K562 treated with DMSO at 1 percent for 4 hours (cell line): ENCODE data around the gene ARMH4. TPM values are rescaled to one million over a fixed set of nuclear protein-coding genes. Genes with fewer than 3 reads are reported as not detected.

Experiments
- total RNA-seq: library from RNA; unstranded; fragments of 300-600 nt; gene quantifications from 2 replicates; pipeline ENCODE4 v1.2.3, GENCODE V29; 2022; ENCODE audit not compliant: insufficient read depth

Gene ARMH4, protein sequence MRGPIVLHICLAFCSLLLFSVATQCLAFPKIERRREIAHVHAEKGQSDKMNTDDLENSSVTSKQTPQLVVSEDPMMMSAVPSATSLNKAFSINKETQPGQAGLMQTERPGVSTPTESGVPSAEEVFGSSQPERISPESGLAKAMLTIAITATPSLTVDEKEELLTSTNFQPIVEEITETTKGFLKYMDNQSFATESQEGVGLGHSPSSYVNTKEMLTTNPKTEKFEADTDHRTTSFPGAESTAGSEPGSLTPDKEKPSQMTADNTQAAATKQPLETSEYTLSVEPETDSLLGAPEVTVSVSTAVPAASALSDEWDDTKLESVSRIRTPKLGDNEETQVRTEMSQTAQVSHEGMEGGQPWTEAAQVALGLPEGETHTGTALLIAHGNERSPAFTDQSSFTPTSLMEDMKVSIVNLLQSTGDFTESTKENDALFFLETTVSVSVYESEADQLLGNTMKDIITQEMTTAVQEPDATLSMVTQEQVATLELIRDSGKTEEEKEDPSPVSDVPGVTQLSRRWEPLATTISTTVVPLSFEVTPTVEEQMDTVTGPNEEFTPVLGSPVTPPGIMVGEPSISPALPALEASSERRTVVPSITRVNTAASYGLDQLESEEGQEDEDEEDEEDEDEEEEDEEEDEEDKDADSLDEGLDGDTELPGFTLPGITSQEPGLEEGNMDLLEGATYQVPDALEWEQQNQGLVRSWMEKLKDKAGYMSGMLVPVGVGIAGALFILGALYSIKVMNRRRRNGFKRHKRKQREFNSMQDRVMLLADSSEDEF
- total RNA-seq: 0.08 TPM in 1 of 2 replicates, not detected in the other

GRCh38 chr14:58152014-58152857, at the start of gene ARMH4:
Gene ARMH4, minus strand, starts transcription at chr14:58152213. Its CDS starts 12,855 bp downstream, at chr14:58139358.

DNA sequence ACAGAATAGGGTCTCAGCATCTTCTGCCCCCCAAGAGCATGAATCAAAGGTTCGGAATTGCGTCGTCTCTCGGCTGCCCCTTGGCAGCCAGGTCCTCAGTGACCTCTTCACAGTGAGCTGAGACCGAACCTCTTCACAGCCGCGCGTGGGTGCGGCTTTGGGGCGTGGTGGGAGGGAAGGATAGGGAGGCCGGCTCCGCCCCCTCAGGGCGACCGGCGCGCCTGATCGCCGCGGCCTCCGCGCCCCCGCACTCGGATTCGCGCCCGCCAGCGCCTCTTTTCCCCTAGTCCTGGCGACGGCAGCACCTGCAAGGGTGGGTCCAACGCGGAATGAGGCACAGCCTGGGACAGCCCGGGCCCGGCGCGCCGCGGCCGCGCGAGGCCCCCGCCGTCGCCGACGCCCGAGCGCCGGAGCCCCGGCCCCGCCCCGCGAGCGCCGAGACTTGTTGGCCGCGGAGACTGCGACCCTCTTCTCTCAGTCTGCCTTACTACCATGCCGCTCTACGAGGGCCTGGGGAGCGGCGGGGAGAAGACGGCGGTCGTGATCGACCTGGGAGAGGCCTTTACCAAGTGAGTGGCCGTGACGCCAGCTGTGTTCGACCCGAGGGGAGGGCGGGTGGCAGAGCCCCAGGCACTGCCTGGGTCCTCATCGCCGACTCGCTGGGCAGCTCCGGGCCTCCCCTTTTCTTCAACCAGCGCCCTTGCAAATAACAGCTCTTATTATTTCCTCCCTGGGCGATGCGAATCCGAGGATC, 47.9 kb upstream of the ARMH4 start, which contains the start of gene ACTR10:
ACTR10 (plus strand) TSS at position 424 of the 754 bp plus-strand sequence; CDS start at position 493, 69 bp downstream.

Other genes starting within 250 kb of the ARMH4 start
- gene ACTR10, start 47.9 kb upstream of the ARMH4 start, total RNA-seq: 29.0 and 40.7 TPM in 2 replicates
- gene PSMA3, start 92.6 kb upstream of the ARMH4 start, total RNA-seq: 132 and 135 TPM in 2 replicates
- gene ARID4A, start 146.3 kb upstream of the ARMH4 start, total RNA-seq: 4.8 and 5.6 TPM in 2 replicates
- not detected in 2 replicates for gene TOMM20L, start 243.7 kb upstream of the ARMH4 start, total RNA-seq